ENCODE data around the gene KCTD2. TPM values are rescaled to one million over a fixed set of nuclear protein-coding genes. Genes with fewer than 3 reads are reported as not detected.

KCTD2 gene
- total and polyA plus RNA-seq, 8 donors: 6.3 to 14.6 (median 8.7) TPM

DNA sequence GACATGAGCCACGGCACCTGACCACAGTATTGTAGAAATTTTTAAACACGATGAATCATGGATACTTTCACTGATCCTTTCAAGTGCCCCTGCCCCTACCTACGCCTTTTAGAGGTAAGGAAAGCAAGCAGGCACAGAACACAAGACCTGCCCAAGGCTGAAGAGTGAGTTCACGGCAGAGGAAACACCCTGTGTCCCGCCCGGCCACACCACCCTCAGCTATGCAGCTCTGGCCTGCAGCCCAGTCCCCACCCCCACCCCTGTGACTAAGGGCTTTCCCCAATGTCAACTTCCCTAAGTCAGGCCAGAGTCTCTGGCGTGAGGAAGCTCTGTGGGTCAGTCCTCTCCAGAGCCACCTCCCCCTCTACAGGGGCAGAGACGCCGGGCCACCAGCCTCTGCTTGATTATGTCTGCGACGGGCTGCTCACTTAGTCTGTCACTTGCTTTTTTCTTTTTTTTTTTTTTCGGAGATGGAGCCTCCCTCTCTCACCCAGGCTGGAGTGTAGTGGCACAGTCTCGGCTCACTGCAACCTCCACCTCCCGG, 49.1 kb downstream of the KCTD2 start:
- H3K36me3 ChIP-seq: no peaks in the 10 kb centered on the region
- FAIRE-seq: no peak
- intact Hi-C loops (cut with DNase I): no loop called here
- DNase-seq: peak in 5 of 6 donors; percentile 52 to 75 (median 72)
- H3K4me1 ChIP-seq: no peaks in the 10 kb centered on the region
- H3K4me3 ChIP-seq: no peak overlapping the region
- H3K27ac ChIP-seq: peak overlapping the region in 3 of 4 donors; percentile 50 to 61 (median 51)
- no peaks in the 10 kb centered on the region for H3K27me3 ChIP-seq
- no peak for TF ChIP-seq CTCF (IDR thresholded peaks at IDR 0.05)
- 34 to 38% methylated on average over 14 of the region's 14 CpGs for WGBS, 2 donors
- peak; percentile 81 to 90 (median 88) for ATAC-seq
- no peaks in the 10 kb centered on the region for H3K9me3 ChIP-seq

- Histone ChIP-seq H3K27ac (no peak overlapping the region), H3K36me3 (no peaks in the 10 kb centered on the region), H3K4me1 (no peaks in the 10 kb centered on the region), H3K9me3 (no peaks in the 10 kb centered on the region), H3K27me3 (no peaks in the 10 kb centered on the region), H3K4me3 (no peak overlapping the region)
- no peak for TF ChIP-seq CTCF (IDR thresholded peaks at IDR 0.05)
- intact Hi-C loops (cut with DNase I): no loop called here
- FAIRE-seq: no peak
- ATAC-seq: peak in 1 of 4 donors; percentile 67
- no peak for DNase-seq
- 71% methylated on average over 7 of the region's 7 CpGs for WGBS, 2 donors
Observed at GRCh38 chr17:75097865-75098264, 50.8 kb downstream of the KCTD2 start.

DNA sequence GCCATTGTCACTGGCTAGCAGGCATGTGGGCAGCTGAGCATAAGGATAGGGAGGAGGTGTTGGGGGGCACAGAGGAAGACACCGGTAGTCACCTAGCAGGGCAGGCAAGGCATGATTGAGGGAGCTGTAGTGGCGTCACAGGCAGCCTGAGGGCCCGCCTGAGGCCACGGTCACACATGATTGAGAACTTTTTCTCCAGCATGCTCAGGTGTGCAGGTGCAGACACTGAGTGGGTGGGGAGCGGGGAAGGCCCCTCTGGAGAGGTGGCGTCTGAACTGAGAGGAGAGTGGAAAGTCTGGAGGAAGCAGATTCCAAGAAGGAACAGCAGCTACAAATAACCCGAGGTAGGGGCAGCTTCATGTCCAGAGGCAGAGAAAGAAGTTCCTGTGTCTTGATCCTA, 51.8 kb downstream of the KCTD2 start:
- WGBS, 2 donors: 90 to 96% methylated on average over 7 of the region's 7 CpGs
- no peak overlapping the region for H3K27ac ChIP-seq
- no peak overlapping the region for H3K4me3 ChIP-seq
- H3K27me3 ChIP-seq: no peaks in the 10 kb centered on the region
- H3K9me3 ChIP-seq: no peaks in the 10 kb centered on the region
- intact Hi-C loops (cut with DNase I): no loop called here
- no peaks in the 10 kb centered on the region for H3K36me3 ChIP-seq
- no peaks in the 10 kb centered on the region for H3K4me1 ChIP-seq
- no peak for TF ChIP-seq CTCF (IDR thresholded peaks at IDR 0.05)
- DNase-seq (no peak), ATAC-seq (no peak), FAIRE-seq (no peak)

- FAIRE-seq (no peak), ATAC-seq (no peak), DNase-seq (no peak)
- no peaks in the 10 kb centered on the region for H3K4me1 ChIP-seq
- H3K4me3 ChIP-seq: no peak overlapping the region
- no peak for TF ChIP-seq CTCF (IDR thresholded peaks at IDR 0.05)
- WGBS, 2 donors: 89 to 92% methylated on average over 30 to 31 of the region's 31 CpGs
- H3K27me3 ChIP-seq: no peaks in the 10 kb centered on the region
- H3K27ac ChIP-seq: no peak overlapping the region
- H3K36me3 ChIP-seq: no peaks in the 10 kb centered on the region
- no peaks in the 10 kb centered on the region for H3K9me3 ChIP-seq
- intact Hi-C loops (cut with DNase I): no loop called here
Observed at GRCh38 chr17:75099881-75100595, 53.0 kb downstream of the KCTD2 start.

DNA sequence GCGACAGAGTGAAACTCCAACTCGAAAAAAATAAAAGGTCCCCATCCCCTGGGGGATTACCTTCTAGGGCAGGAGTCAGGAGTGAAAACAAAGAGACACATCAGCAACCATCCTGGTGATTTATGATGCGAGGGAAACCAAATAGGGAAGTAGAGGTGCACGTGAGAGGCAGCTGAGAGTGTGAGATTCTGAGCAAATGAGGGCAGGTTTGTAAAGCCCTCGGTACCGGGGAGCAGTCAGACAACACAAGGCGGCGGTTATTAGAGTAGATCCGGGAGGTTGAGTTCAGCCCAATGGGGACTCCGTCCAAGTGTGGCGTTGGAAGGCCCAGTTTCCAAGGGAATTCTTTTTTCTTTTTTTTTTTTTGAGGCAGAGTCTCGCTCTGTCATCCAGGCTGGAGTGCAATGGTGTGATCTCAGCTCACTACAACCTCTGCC, 55.4 kb downstream of the KCTD2 start:
- H3K9me3 ChIP-seq: no peaks in the 10 kb centered on the region
- 63 to 74% methylated on average over 12 of the region's 12 CpGs for WGBS, 2 donors
- no peak overlapping the region for H3K27ac ChIP-seq
- DNase-seq (no peak), ATAC-seq (no peak), FAIRE-seq (no peak)
- H3K36me3 ChIP-seq: no peaks in the 10 kb centered on the region
- TF ChIP-seq CTCF (IDR thresholded peaks at IDR 0.05): no peak
- H3K4me1 ChIP-seq: no peaks in the 10 kb centered on the region
- intact Hi-C loops (cut with DNase I): no loop called here
- H3K4me3 ChIP-seq: no peak overlapping the region
- no peaks in the 10 kb centered on the region for H3K27me3 ChIP-seq
